Gastrocnemius medialis (tissue), 4 donors: Measurements from ENCODE around the gene RSPH6A.

Experiments
- POLR2A ChIP-seq, 2 donors: fragments of 450-650 bp; IDR thresholded peaks; one replicate each; pipeline ENCODE4 v1.6.1; 2017; ENCODE audit warnings: antibody characterized with exemption in 2 of 2, mild to moderate bottlenecking in 2 of 2, moderate library complexity in 2 of 2
- TF ChIP-seq, protein P1 (sequence below), 5 experiments: fragments of 450-650 bp in 3 of 5; fragments of 200-600 bp in 2 of 5; sonication (generic) in 2 of 5; IDR thresholded peaks in 4 of 5; conservative IDR thresholded peaks in 1 of 5; 1 replicate in 4 of 5; 2 replicates in 1 of 5; pipeline ENCODE4 v1.5.1; 2016 to 2019; ENCODE audit warnings: antibody characterized with exemption in 5 of 5, mild to moderate bottlenecking in 3 of 5, moderate library complexity in 3 of 5

DNA sequence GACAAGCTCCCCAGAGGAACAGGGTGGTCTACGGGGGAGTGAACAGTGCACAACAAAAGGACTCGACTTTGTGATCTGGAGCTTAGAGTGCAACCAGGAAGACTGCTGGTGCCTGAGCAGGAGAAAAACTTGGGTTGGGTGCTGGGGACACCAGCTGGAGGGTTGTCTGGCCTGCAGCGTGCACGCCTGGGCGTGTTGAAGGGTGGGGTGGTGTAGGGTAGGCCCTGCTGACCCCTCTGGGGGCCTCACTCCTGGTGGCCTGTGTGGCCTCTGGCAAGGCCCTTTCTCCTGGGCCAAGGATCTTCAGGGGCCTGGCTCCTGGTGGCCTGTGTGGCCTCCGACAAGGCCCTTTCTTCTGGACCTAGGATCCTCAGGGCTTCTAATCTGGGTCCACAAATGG lies 4.7 kb upstream of the RSPH6A start:
- no peak for TF ChIP-seq POLR2A (IDR thresholded peaks at IDR 0.05)
- TF ChIP-seq, protein P1, sequence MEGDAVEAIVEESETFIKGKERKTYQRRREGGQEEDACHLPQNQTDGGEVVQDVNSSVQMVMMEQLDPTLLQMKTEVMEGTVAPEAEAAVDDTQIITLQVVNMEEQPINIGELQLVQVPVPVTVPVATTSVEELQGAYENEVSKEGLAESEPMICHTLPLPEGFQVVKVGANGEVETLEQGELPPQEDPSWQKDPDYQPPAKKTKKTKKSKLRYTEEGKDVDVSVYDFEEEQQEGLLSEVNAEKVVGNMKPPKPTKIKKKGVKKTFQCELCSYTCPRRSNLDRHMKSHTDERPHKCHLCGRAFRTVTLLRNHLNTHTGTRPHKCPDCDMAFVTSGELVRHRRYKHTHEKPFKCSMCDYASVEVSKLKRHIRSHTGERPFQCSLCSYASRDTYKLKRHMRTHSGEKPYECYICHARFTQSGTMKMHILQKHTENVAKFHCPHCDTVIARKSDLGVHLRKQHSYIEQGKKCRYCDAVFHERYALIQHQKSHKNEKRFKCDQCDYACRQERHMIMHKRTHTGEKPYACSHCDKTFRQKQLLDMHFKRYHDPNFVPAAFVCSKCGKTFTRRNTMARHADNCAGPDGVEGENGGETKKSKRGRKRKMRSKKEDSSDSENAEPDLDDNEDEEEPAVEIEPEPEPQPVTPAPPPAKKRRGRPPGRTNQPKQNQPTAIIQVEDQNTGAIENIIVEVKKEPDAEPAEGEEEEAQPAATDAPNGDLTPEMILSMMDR (IDR thresholded peaks at IDR 0.05 in 4 of 5, conservative IDR thresholded peaks at IDR 0.05 in 1 of 5) = no peak
